Activated CD4-positive, alpha-beta memory T cell treated with anti-CD3 and anti-CD28 coated beads, Interleukin-2, amount 10 ng/mL, durations not matched to agents 7 days and 5 days (primary cell): ENCODE measurements around the gene UBE2D1. TPM values are rescaled to one million over a fixed set of nuclear protein-coding genes. Genes with fewer than 3 reads are reported as not detected.
"Not testable (repeated sequence)": the region's sequence is repeated elsewhere in the genome, so short reads cannot be mapped to it uniquely, and the experiment has no call there.

Experiments used
- CTCF ChIA-PET: fragments of 350-600 bp; sonication (Branson Sonifier 250); formaldehyde crosslinking; loops from one replicate; lab custom pipeline; 2021; ENCODE audit warnings: antibody characterized with exemption, inconsistent platforms; lab: Charles Lee
- POLR2A ChIA-PET: fragments of 350-600 bp; sonication (Branson Sonifier 250); formaldehyde crosslinking; loops from one replicate; lab custom pipeline; 2021; ENCODE audit warnings: antibody characterized with exemption; lab: Charles Lee
- DNase-seq: peaks from one replicate; pipeline ENCODE4 v3.0.0-alpha.2; 2020
- H3K27ac Mint-ChIP-seq: one replicate; pipeline ENCODE4 v1.8.0; 2021; ENCODE audit warnings: mild to moderate bottlenecking, mixed read lengths
- H3K27me3 Mint-ChIP-seq: one replicate; pipeline ENCODE4 v1.8.0; 2021; ENCODE audit warnings: mixed read lengths
- H3K36me3 Mint-ChIP-seq: one replicate; pipeline ENCODE4 v1.8.0; 2021; ENCODE audit warnings: low read depth, mixed read lengths
- H3K4me1 Mint-ChIP-seq: one replicate; pipeline ENCODE4 v1.8.0; 2021; ENCODE audit warnings: mixed read lengths
- H3K4me3 Mint-ChIP-seq: one replicate; pipeline ENCODE4 v1.8.0; 2021; ENCODE audit warnings: mild to moderate bottlenecking, mixed read lengths
- H3K9me3 Mint-ChIP-seq: one replicate; pipeline ENCODE4 v1.8.0; 2021; ENCODE audit warnings: mixed read lengths
- total RNA-seq, 2 experiments: library from RNA; stranded (reverse); gene quantifications; one replicate each; pipeline ENCODE4 v1.2.3, GENCODE V29; 2021

The UBE2D1 gene
- total RNA-seq, 2 experiments from 2014 or later: 10.9 to 13.2 TPM

GRCh38 chr10:58396057-58396456 is 61.3 kb downstream of the UBE2D1 start:
- Mint-ChIP-seq H3K4me1 (peaks cover 7% of the 10 kb centered on the region), H3K4me3 (no peak overlapping the region), H3K27me3 (no peaks in the 10 kb centered on the region), H3K27ac (no peak overlapping the region), H3K9me3 (no peaks in the 10 kb centered on the region), H3K36me3 (peaks cover 39% of the 10 kb centered on the region)
- DNase-seq: no peak
- POLR2A ChIA-PET: no interaction called here
- CTCF ChIA-PET: no interaction called here

GRCh38 chr10:58397830-58398229 is 63.0 kb downstream of the UBE2D1 start:
- ChIA-PET CTCF (no interaction called here), POLR2A (interaction anchor here (1.6 kb wide), 1 partner anchor 13 kb away, joined by 4 read pairs; the partner anchor contains the start of gene TFAM)
- no peak overlapping the region for H3K4me3 Mint-ChIP-seq
- no peaks in the 10 kb centered on the region for H3K4me1 Mint-ChIP-seq
- H3K9me3 Mint-ChIP-seq: no peaks in the 10 kb centered on the region
- H3K36me3 Mint-ChIP-seq: peaks cover 31% of the 10 kb centered on the region
- H3K27ac Mint-ChIP-seq: no peak overlapping the region
- H3K27me3 Mint-ChIP-seq: no peaks in the 10 kb centered on the region
- DNase-seq: no peak

- H3K36me3 Mint-ChIP-seq: peaks cover 27% of the 10 kb centered on the region
- no peak overlapping the region for H3K4me3 Mint-ChIP-seq
- no peaks in the 10 kb centered on the region for H3K27me3 Mint-ChIP-seq
- no peak overlapping the region for H3K27ac Mint-ChIP-seq
- no peak for DNase-seq
- no peaks in the 10 kb centered on the region for H3K9me3 Mint-ChIP-seq
- ChIA-PET POLR2A (no interaction called here), CTCF (no interaction called here)
- no peaks in the 10 kb centered on the region for H3K4me1 Mint-ChIP-seq
These were observed 64.6 kb downstream of the UBE2D1 start for GRCh38 chr10:58399410-58399809.

- no peaks in the 10 kb centered on the region for H3K9me3 Mint-ChIP-seq
- CTCF ChIA-PET: interaction anchor here (1.0 kb wide), 1 partner anchor 16 kb away, joined by 4 read pairs; the partner anchor contains the start of gene TFAM
- POLR2A ChIA-PET: no interaction called here
- DNase-seq: no peak
- no peak overlapping the region for H3K4me3 Mint-ChIP-seq
- H3K36me3 Mint-ChIP-seq: peaks cover 21% of the 10 kb centered on the region
- no peaks in the 10 kb centered on the region for H3K27me3 Mint-ChIP-seq
- no peak overlapping the region for H3K27ac Mint-ChIP-seq
- H3K4me1 Mint-ChIP-seq: no peaks in the 10 kb centered on the region
These were observed 65.8 kb downstream of the UBE2D1 start for GRCh38 chr10:58400609-58401008.

- ChIA-PET CTCF (no interaction called here), POLR2A (no interaction called here)
- Mint-ChIP-seq H3K27me3 (no peaks in the 10 kb centered on the region), H3K4me1 (no peaks in the 10 kb centered on the region), H3K4me3 (no peak overlapping the region), H3K27ac (no peak overlapping the region), H3K36me3 (peaks cover 7% of the 10 kb centered on the region), H3K9me3 (no peaks in the 10 kb centered on the region)
- no peak for DNase-seq
These were observed 69.2 kb downstream of the UBE2D1 start for GRCh38 chr10:58404001-58404400.

GRCh38 chr10:58409956-58410610 is 75.3 kb downstream of the UBE2D1 start:
- POLR2A ChIA-PET: no interaction called here

GRCh38 chr10:58412502-58412961 is 77.7 kb downstream of the UBE2D1 start:
- Mint-ChIP-seq H3K4me1 (no peaks in the 10 kb centered on the region), H3K4me3 (no peak overlapping the region), H3K36me3 (no peaks in the 10 kb centered on the region), H3K27me3 (no peaks in the 10 kb centered on the region), H3K9me3 (no peaks in the 10 kb centered on the region), H3K27ac (no peak overlapping the region)
- POLR2A ChIA-PET: no interaction called here
- CTCF ChIA-PET: no interaction called here
- DNase-seq: no peak

More at GRCh38 chr10:58409956-58410610, 75.3 kb downstream of the UBE2D1 start:
- Mint-ChIP-seq H3K27ac (no peak overlapping the region), H3K4me1 (no peaks in the 10 kb centered on the region), H3K4me3 (no peak overlapping the region), H3K9me3 (no peaks in the 10 kb centered on the region), H3K27me3 (no peaks in the 10 kb centered on the region), H3K36me3 (no peaks in the 10 kb centered on the region)
- CTCF ChIA-PET: no interaction called here
- no peak for DNase-seq

GRCh38 chr10:58414270-58415041 is 79.7 kb downstream of the UBE2D1 start:
- Mint-ChIP-seq H3K27ac (no peak overlapping the region), H3K4me1 (no peaks in the 10 kb centered on the region), H3K36me3 (no peaks in the 10 kb centered on the region), H3K27me3 (peaks cover 2% of the 10 kb centered on the region), H3K4me3 (no peak overlapping the region), H3K9me3 (no peaks in the 10 kb centered on the region)
- CTCF ChIA-PET: no interaction called here
- POLR2A ChIA-PET: no interaction called here
- no peak for DNase-seq

- Mint-ChIP-seq H3K4me3 (no peak overlapping the region), H3K27me3 (peaks cover 10% of the 10 kb centered on the region), H3K36me3 (no peaks in the 10 kb centered on the region), H3K27ac (no peak overlapping the region), H3K4me1 (no peaks in the 10 kb centered on the region), H3K9me3 (no peaks in the 10 kb centered on the region)
- ChIA-PET CTCF (interaction anchor here (1.0 kb wide), 1 partner anchor 11 kb away, joined by 3 read pairs; no protein-coding TSS in a partner anchor), POLR2A (no interaction called here)
- DNase-seq: no peak
These were observed 81.0 kb downstream of the UBE2D1 start for GRCh38 chr10:58415757-58416156.

GRCh38 chr10:58417902-58418301 is 83.1 kb downstream of the UBE2D1 start:
- peaks cover 11% of the 10 kb centered on the region for H3K27me3 Mint-ChIP-seq
- H3K4me1 Mint-ChIP-seq, H3K27ac Mint-ChIP-seq, H3K4me3 Mint-ChIP-seq, H3K36me3 Mint-ChIP-seq, POLR2A ChIA-PET, DNase-seq, H3K9me3 Mint-ChIP-seq, CTCF ChIA-PET: not testable (repeated sequence)

Other genes starting within 250 kb of the UBE2D1 start
- gene IPMK, start 67.1 kb upstream of the UBE2D1 start, total RNA-seq: 1 to 10 TPM; 6.9 to 7.0 TPM
- gene CISD1, start 65.8 kb upstream of the UBE2D1 start, total RNA-seq: 10 to 100 TPM; 32.2 to 40.1 TPM
- 10 to 100 TPM; 46.1 to 48.0 TPM for gene TFAM, start 50.4 kb downstream of the UBE2D1 start, total RNA-seq
- under 1 TPM; 0.08 TPM for gene BICC1, start 177.9 kb downstream of the UBE2D1 start, total RNA-seq